SKM-1 treated with dmso at 0.1 percent for 144 hours (cell line): ENCODE results near the gene PLCB2.

Experiments used
- DNase-seq: peaks from one replicate; lab custom pipeline; 2025; ENCODE audit not compliant: unreplicated experiment; lab: John Stamatoyannopoulos, UW

The PLCB2 gene

GRCh38 chr15:40303576-40303975 is 4.2 kb downstream of the PLCB2 start:
- no peak for DNase-seq

GRCh38 chr15:40302981-40303380 is 4.8 kb downstream of the PLCB2 start:
- no peak for DNase-seq

GRCh38 chr15:40302288-40302886 is 5.3 kb downstream of the PLCB2 start:
- DNase-seq = no peak

GRCh38 chr15:40301467-40302179 is 6.1 kb downstream of the PLCB2 start:
- DNase-seq = no peak

GRCh38 chr15:40300771-40301170 is 7.0 kb downstream of the PLCB2 start:
- DNase-seq = no peak

GRCh38 chr15:40300367-40300766 is 7.4 kb downstream of the PLCB2 start:
- no peak for DNase-seq

- no peak for DNase-seq
These were observed 9.4 kb downstream of the PLCB2 start for GRCh38 chr15:40298216-40298935.

GRCh38 chr15:40297356-40297755 is 10.4 kb downstream of the PLCB2 start:
- DNase-seq = no peak

- no peak for DNase-seq
These were observed 11.0 kb downstream of the PLCB2 start for GRCh38 chr15:40296561-40297230.

GRCh38 chr15:40295877-40296560 is 11.7 kb downstream of the PLCB2 start:
- DNase-seq = no peak

- DNase-seq = no peak
These were observed 12.4 kb downstream of the PLCB2 start for GRCh38 chr15:40295297-40295696.

- no peak for DNase-seq
These were observed 13.5 kb downstream of the PLCB2 start for GRCh38 chr15:40293905-40294895.

- no peak for DNase-seq
These were observed 14.7 kb downstream of the PLCB2 start for GRCh38 chr15:40293006-40293405.

- no peak for DNase-seq
These were observed 15.5 kb downstream of the PLCB2 start for GRCh38 chr15:40292246-40292645.

- DNase-seq = no peak
These were observed 16.7 kb downstream of the PLCB2 start for GRCh38 chr15:40290918-40291574.

- no peak for DNase-seq
These were observed 17.2 kb downstream of the PLCB2 start for GRCh38 chr15:40290545-40290917.

- no peak for DNase-seq
These were observed 18.5 kb downstream of the PLCB2 start for GRCh38 chr15:40289140-40289775.

- no peak for DNase-seq
These were observed 19.8 kb downstream of the PLCB2 start for GRCh38 chr15:40287968-40288367.

- DNase-seq = no peak
These were observed 20.2 kb downstream of the PLCB2 start for GRCh38 chr15:40287505-40287904.
